GM19035 (cell line): Measurements from ENCODE around the gene CRMP1.
"Not testable (repeated sequence)": the region's sequence is repeated elsewhere in the genome, so short reads cannot be mapped to it uniquely, and the experiment has no call there.

ENCODE experiments used
- ATAC-seq: cut with Tn5 transposase; IDR thresholded peaks from one replicate; pipeline ENCODE4 v1.9.1; 2021; ENCODE audit not compliant: unreplicated experiment

Gene CRMP1

GRCh38 chr4:5863461-5864113, 29.3 kb downstream of the CRMP1 start:
- no peak for ATAC-seq

DNA sequence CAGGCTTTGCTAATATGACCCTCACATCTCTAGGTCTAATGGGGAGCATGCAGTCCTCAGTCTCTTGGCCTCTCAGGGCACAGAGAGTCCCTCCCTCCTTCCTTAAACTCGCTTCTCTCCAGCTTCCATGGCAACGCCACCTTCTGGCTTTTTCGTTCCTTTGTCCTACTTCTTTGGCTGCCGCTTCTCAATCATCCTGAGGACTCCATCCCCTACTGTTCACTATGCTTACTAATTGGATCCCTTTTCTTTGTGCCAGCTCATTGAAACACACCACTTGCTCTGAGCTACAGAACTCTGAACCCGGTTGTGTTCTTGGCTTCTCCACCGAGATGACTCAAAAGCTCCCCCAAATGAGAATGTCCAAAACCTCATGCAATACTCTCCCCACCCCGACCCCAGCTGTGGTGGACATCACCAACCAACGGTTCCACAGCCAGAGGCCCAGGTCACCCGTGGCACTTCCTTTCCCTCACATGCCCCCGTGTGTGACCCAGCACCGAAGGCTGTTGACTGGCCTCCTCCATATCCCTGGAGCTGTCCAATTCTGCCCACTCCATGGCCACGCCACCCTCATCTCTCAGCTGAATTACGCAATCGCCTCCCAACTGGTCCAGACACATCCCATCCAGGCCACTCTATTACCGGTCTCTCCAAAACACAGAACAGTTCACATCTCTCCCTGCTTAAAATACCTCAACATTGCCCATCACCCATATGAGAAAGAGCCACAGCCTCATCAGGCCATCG, 34.7 kb downstream of the CRMP1 start:
- no peak for ATAC-seq

GRCh38 chr4:5857199-5857598, 35.7 kb downstream of the CRMP1 start:
- no peak for ATAC-seq

GRCh38 chr4:5856362-5856761, 36.5 kb downstream of the CRMP1 start:
- not testable (repeated sequence) for ATAC-seq

DNA sequence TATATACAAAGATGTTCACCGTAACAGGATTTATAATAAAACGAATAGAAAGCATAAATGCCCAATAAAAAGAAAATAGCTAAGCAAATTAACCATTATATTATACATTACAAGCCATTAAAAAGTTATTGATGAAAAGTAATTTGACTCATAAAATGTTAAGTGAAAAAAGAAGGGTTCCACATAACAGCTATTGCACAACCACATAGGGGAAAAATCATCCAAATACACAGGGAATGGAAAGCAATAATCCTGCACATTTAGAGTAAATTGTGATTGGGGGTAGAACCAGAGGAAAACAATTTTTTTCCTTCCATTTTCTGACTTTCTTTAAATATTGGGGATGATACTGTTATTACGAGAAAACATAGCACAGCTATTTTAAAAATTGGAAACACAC, 38.0 kb downstream of the CRMP1 start:
- ATAC-seq: no peak

DNA sequence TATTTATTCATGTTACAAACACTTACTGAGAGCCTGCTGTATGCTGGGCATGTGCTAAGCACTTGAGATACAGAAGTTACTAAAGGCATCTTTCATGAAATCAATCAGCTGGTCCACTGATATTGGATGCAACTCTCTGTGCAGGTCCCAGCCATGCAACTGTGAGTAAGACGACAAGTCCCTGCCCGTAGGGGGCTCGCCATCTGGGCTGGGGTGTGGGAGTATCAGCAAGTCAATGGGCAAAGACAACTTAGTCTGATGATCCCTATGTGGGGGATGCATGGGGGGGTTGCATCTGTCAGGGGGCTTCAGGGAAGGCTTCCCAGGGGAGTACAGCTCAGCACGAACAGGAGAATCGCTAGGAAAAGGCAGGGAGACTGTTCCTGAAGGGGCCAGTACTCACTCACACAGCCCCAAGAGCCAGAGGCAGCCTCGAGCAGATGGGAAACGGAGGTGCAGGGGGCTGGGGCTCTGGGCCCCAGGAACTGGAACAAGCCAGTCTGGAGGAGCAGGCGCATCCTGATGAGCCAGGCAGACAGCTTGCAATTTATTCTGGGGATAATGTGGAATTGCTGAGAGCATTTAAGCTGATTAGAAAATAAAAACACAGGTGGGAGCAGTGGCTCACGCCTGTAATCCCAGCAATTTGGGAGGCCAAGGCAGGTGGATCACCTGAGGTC, 40.2 kb downstream of the CRMP1 start:
- no peak for ATAC-seq

DNA sequence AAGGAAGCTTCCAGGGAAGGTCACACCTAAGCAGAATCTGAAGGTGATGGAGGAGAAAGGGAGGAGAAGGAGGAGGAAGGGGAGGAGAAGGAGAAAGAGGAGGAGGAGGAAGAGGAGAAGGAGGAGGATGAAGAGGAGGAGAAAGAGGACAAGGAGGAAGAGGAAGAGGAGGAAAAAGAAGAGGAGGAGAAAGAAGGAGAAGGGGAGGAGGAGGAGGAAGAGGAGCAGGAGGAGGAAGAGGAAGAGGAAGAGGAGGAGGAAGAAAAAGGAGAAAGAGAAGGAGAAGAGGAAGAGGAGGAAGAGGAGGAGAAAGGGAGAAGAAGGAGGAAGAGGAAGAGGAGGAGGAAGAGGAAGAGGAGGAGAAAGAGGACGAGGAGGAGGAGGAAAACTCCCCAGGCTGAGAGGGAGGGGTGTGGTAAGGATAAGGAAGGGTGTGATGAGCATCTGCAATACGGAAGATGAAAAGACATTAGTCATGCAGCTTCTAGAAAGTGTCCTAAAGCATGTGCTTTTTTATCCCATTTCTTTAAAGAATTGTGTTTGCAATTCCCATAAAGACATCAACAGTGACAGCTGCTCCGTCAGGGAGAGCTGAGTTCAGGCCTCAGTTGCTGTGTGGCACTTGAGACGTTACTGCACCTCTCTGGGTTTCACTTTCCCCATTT, 41.1 kb downstream of the CRMP1 start:
- no peak for ATAC-seq

GRCh38 chr4:5845035-5845905, 47.6 kb downstream of the CRMP1 start:
- ATAC-seq: no peak

GRCh38 chr4:5843573-5844530, 49.0 kb downstream of the CRMP1 start:
- no peak for ATAC-seq

- no peak for ATAC-seq
Measured at GRCh38 chr4:5842456-5842855, 50.4 kb downstream of the CRMP1 start.

DNA sequence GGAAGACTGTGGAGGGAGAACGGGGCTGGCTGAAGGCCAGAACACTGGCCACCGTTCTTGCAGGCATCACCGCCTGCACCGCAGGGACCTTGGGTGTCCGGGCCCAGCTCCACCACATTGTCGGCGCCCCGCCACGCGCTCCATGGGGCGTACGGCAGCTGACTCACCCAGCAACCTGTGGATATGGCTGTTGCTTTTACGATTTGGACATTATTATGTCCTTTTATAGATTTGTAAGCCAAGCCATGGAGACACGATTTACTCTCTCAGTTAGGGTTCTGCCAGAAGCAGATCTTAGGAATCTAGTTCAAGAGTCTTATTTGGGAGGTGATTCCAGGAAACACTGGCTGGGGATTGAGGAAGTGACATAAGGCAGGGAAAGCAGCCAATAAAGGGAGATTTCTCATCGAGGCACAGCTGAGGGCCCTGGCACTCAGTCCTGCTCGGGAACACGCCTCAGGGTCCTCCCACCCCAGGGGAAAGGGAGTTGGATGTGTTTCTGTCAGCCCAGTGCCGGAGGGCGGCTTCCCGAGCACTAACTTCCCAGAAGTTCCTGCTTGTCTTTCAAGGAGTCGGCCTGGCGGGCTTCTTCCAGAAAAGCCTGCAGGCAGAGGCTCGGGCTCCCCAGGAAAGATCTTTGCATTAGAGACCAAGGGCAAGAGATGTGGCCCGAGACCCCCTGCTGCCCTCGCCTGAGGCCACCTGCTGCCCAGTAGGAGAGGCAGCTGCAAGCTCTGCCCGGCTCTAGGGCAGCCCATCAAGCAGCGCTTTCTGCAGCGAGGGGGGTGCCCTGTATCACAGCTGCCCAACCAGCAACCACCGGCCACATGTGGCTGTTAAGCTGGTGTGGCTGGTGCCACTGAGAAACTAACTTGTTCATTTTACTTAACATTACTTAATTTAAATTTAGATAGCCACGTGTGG, 52.9 kb downstream of the CRMP1 start:
- ATAC-seq: no peak

GRCh38 chr4:5839332-5839731, 53.6 kb downstream of the CRMP1 start:
- ATAC-seq: no peak

GRCh38 chr4:5837483-5837882, 55.4 kb downstream of the CRMP1 start:
- ATAC-seq: not testable (repeated sequence)

- no peak for ATAC-seq
Measured at GRCh38 chr4:5836943-5837342, 55.9 kb downstream of the CRMP1 start.

- ATAC-seq: no peak
Measured at GRCh38 chr4:5828005-5828391, 64.9 kb downstream of the CRMP1 start.

DNA sequence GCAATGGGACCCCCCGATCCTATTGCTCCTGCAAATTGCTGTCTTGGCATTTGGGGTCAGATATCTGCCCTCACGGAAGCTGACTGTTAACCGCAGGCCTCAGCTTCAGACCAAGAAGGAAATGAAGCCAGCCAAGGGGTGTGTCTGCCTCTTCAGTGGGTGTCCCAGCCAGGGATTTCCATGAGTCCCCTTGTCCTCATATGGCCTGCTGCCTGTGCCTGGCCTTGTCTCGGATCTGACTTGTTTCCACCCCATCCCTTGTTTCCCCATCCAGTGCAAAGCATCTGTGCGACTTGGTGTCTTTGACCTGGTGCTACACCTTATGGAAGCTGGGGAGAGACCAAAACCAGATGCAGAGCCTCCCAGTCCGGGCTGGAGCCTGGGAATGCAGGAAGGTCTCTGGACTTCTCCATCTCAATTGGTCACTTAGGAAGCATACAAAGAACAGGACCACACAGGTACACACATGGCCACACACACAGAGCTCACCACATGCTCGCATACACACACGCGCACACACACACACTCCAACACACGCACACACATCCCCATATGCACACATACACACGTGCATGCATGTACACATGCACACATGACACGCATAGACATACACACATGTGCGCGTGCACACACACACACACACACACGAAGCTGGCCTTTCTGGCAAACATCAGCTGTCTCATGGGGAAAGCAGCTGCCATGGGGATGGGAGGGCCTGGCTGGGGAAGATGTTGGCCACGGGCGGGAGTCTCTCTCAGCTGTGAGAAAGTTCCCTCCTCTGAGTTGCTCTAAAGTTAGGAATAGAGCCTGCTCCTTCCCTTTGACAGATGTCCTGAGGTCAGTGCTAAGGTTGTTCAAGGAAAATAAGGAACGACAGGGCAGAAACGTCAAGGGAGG, 65.5 kb downstream of the CRMP1 start:
- ATAC-seq: no peak

GRCh38 chr4:5826437-5827107, 66.3 kb downstream of the CRMP1 start:
- no peak for ATAC-seq
